NCI-H1694 treated with DMSO at 0.1 percent for 48 hours (cell line): ENCODE measurements around the gene ZNF622.

Source experiments
- DNase-seq: peaks from one replicate; lab custom pipeline; 2025; lab: John Stamatoyannopoulos, UW

ZNF622 gene

GRCh38 chr5:16430349-16431089 is 35.1 kb downstream of the ZNF622 start:
- no peak for DNase-seq

- DNase-seq: no peak
Measured at GRCh38 chr5:16428359-16428758, 37.2 kb downstream of the ZNF622 start.

- DNase-seq: no peak
Measured at GRCh38 chr5:16427587-16427986, 38.0 kb downstream of the ZNF622 start.

DNA sequence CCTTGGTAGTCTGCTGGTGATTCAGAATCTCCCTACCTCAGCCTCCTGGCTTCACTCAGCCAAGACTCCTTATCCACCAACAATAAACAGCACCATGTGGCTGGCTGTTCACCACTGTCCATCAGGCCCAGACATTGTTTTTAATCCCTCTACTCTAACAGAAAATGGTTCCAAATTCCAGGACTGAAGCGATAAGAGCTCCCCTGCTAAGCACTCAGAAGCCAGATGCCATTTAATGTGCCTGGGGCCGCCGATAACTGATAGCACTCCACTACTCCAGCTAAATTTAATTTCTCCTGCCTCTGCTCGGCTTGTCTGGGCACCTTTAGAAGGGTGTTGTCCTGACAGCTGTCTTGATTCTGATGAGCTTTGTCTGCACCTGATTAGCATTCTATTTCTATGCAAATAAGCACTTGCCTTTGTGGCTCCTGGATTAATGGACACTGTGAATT is 47.1 kb downstream of the ZNF622 start:
- DNase-seq: no peak

DNA sequence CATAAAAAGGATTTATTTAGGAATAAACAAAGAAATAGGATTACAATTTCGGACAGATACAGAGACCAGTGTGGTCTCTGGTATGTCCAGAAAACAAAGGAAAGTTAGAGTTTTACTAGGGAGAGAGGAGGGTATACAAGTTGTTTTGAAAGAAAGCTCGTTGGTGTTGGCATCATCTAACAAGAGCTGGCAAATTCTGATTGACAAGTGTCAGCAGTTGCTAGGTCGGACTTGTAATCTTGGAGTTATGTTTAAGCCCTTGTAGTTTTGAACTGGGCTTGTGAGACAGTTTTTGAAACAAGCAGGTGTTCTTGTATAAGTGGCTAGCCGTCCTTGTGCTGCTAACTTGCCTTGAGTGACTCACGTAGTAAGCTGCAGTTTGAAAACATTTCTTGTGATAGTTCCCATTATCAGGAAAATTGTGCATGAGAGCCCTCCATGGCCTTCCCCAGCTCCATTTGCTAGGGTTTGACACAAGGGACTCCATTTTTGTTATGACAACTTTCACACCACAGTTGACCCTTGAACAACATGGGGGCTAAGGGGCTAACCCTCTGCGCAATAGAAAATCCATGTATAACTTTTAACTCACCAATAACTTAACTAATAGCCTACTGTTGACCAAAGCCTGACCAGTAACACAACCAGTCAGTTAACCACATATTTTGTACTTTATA is 48.1 kb downstream of the ZNF622 start:
- DNase-seq: no peak

- no peak for DNase-seq
Measured at GRCh38 chr5:16414861-16415260, 50.7 kb downstream of the ZNF622 start.

DNA sequence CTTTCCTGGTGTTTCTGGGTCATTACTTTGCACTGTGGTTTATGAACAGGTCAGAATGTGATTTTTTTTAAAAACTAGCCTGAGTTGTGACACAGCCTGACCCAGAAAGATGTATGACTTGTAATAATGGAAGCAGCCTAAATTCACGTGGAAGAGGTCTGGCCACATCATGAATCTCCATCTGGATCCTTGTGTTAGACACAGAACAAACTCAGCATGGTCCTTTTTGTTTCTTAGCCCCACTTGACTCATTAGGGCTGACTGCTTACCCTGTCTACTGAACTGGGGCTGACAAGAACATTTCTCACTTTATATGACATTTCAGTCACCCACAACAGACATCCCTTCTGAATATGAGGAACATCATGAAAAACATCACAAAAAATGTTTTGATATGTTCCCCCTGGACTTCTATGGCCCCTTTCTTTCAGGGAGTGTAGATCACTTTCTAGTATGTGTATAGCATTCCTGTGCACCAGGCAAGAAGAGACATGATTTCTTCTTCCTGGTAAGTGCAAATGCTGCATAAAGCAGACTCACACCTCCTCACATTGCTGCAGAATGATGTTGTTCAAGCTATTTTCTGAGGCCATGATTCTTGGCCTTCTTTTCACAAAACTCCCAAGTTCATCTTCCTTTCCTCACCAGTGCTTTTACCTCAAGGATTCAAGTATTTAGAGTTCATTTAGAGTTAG is 52.3 kb downstream of the ZNF622 start:
- DNase-seq: no peak

GRCh38 chr5:16412556-16412955 is 53.0 kb downstream of the ZNF622 start:
- no peak for DNase-seq

DNA sequence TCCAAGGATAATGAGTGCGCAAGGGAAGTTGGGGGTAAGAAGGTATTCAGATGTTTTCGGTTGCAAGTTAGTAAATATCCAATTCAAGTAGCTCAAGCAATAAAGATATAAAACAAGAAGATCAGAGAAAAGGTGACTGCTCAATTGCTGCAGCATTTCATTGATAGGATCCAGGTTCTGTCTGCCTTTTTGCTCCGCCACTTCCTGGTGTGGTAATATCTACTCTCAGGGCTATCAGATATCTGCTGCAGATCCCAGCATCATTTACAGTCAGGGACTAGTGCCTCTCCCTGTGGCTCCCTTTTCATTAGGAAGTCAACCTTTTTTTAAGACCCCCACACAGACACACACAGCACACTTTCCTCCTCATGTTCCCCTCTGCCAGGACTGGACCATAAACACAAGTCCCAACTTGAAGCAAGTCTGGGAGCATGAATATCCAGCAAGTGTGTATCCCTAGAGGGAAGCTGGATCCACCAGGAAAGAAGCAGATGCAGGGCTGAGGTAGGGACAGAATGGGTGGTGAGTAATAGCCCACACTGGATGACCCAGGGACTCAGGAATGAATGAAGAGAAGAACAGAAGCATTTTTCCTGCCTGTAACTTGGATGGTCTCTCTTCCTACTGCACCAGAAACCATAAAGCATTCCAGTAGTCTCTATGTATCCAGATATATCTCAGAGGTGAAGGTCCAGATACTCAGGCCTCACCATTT is 53.7 kb downstream of the ZNF622 start:
- DNase-seq: no peak

DNA sequence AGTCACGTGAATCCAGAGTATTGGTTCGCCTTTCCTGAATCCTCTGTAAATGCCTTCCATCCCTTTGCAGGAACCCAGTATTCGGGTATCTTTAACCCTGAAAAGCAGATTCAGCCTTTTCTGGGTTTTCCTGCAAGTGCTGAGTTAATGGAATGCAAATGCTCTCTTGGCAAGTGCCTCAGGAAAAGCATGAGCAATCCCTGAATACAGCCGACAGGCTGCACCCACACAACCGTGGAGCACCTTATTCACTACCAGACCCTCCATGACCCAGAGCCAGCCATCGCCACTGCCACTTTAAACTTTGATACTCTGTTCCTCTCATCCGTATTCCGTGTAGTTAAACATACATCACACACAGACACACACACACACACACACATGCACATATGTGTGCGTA is 54.4 kb downstream of the ZNF622 start:
- no peak for DNase-seq

GRCh38 chr5:16410338-16410737 is 55.3 kb downstream of the ZNF622 start:
- no peak for DNase-seq

DNA sequence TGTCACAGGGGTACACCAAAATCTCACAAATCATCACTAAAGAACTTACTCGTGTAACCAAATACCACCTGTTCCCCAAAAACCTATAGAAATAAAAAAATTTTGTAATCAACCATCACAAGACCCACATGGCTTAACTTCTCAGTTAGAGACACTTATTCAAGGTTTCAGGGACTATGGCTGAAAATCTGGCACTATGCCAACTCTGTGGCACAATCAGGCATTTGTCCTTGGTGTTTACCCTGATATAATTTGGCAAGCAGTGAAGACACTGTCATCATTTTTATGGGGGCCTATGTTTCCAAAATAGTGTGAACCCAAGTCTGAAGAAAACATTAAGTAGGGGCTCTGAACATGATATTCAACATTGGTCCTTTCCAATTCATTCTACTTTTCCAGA is 59.0 kb downstream of the ZNF622 start:
- DNase-seq: no peak

GRCh38 chr5:16406023-16406422 is 59.6 kb downstream of the ZNF622 start:
- DNase-seq: no peak
